ENCODE data around the gene IREB2.

DNA sequence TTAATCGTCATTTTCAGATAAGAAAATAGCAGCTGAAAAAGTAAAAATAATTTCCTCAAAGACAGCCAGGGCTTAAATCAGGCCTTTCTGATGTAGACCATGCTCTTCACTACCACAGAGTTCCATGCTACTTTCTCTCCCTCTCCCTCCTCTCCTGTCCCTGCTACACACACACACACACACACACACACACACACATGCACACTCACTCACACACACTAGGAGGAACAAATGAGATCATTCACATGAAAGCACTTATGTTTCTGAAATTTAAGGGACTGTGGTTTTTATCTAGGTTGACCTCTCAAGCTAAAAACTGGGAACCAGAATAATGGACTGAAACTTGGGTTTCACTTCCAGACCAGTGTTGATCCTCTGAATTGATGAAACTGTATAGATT is 98.1 kb downstream of the IREB2 start:
- no peak for TF ChIP-seq CTCF (conservative IDR thresholded peaks at IDR 0.05 in 1 of 2, IDR thresholded peaks at IDR 0.05 in 1 of 2; ENCODE audit: extremely low read depth in 1 of 2, insufficient read depth in 1 of 2, low read depth in 1 of 2, low read length in 2 of 2)
- no peak for TF ChIP-seq EZH2 (IDR thresholded peaks at IDR 0.05; ENCODE audit: borderline replicate concordance, low read length)

Measured in mammary epithelial cell (primary cell).